H1 (cell line): Measurements from ENCODE around the gene FNIP2. TPM values are rescaled to one million over a fixed set of nuclear protein-coding genes. Genes with fewer than 3 reads are reported as not detected.

ENCODE experiments used
- CTCF ChIA-PET: fragments of 300-600 bp; sonication (Branson Sonifier 250); formaldehyde crosslinking; loops from one replicate; lab custom pipeline; 2021; ENCODE audit not compliant: partially characterized antibody; lab: Charles Lee
- POLR2A ChIA-PET: fragments of 300-600 bp; sonication (Branson Sonifier 250); formaldehyde crosslinking; loops from one replicate; lab custom pipeline; 2021; ENCODE audit warnings: inconsistent platforms; ENCODE audit not compliant: partially characterized antibody; lab: Charles Lee
- DNase-seq, 2 experiments: peaks; one replicate each; pipeline versions ENCODE4 v3.0.0 to v3.0.0-alpha.2; 2010 to 2022; ENCODE audit warnings: low spot score in 2 of 2, low read depth in 1 of 2, mixed read lengths in 1 of 2
- FAIRE-seq: peaks from 2 replicates; lab custom pipeline; 2011; peaks lifted over from hg19 to GRCh38; lab: Jason Lieb, UNC
- H2AFZ ChIP-seq: 2 replicates; pipeline ENCODE4 v1.8.1; 2012; ENCODE audit warnings: low read length, inconsistent platforms
- H2AK5ac ChIP-seq: 2 replicates; pipeline ENCODE4 v1.6.1; 2013; ENCODE audit warnings: low read depth, low read length
- H2BK120ac ChIP-seq: replicated peaks from 2 replicates; pipeline ENCODE3; 2013; ENCODE audit warnings: low read depth, low read length, inconsistent platforms
- H2BK12ac ChIP-seq: 2 replicates; pipeline ENCODE4 v1.6.1; 2013; ENCODE audit warnings: low read depth, low read length
- H2BK15ac ChIP-seq: 2 replicates; pipeline ENCODE4 v1.6.1; 2013; ENCODE audit warnings: low read length
- H2BK20ac ChIP-seq: 2 replicates; pipeline ENCODE4 v1.6.1; 2013; ENCODE audit warnings: low read length
- H2BK5ac ChIP-seq: 2 replicates; pipeline ENCODE4 v1.6.1; 2013; ENCODE audit warnings: low read depth, low read length
- H3K14ac ChIP-seq: 2 replicates; pipeline ENCODE4 v1.6.1; 2013; ENCODE audit warnings: inconsistent platforms; ENCODE audit not compliant: insufficient read length
- H3K18ac ChIP-seq: 2 replicates; pipeline ENCODE4 v1.6.1; 2013; ENCODE audit warnings: low read length; ENCODE audit errors: extremely low read depth
- H3K23ac ChIP-seq: 2 replicates; pipeline ENCODE4 v1.6.1; 2013; ENCODE audit warnings: inconsistent platforms; ENCODE audit not compliant: insufficient read length
- H3K23me2 ChIP-seq: 2 replicates; pipeline ENCODE4 v1.6.1; 2013; ENCODE audit warnings: low read depth, low read length
- H3K27ac ChIP-seq: 2 replicates; pipeline ENCODE4 v1.6.1; 2011; ENCODE audit warnings: low read depth, low read length, inconsistent platforms
- H3K27me3 ChIP-seq, 4 experiments: replicated peaks in 1 of 4; 1 replicate in 1 of 4; 2 replicates in 3 of 4; pipeline versions ENCODE4 v1.6.1 to v1.8.1; 2011 to 2013; ENCODE audit warnings: low read length in 3 of 4, mild to moderate bottlenecking in 3 of 4, inconsistent platforms in 2 of 4, mixed read lengths in 2 of 4, moderate library complexity in 1 of 4; ENCODE audit not compliant: control insufficient read depth in 3 of 4, insufficient read depth in 3 of 4; ENCODE audit errors: extremely low read depth in 1 of 4
- H3K36me3 ChIP-seq, 4 experiments: 2 replicates each; pipeline versions ENCODE4 v1.6.1 to v1.8.1; 2011 to 2013; ENCODE audit warnings: mild to moderate bottlenecking in 4 of 4, low read length in 3 of 4, moderate library complexity in 2 of 4, control low read depth in 1 of 4, inconsistent platforms in 1 of 4; ENCODE audit not compliant: insufficient read depth in 4 of 4, control insufficient read depth in 2 of 4
- H3K4ac ChIP-seq: replicated peaks from 2 replicates; pipeline ENCODE3; 2013; ENCODE audit warnings: low read length, low read depth, mixed read lengths, inconsistent platforms; ENCODE audit not compliant: insufficient read length
- H3K4me1 ChIP-seq, 4 experiments: replicated peaks in 1 of 4; 1 replicate in 1 of 4; 2 replicates in 3 of 4; pipeline versions ENCODE4 v1.6.1 to v1.8.1; 2011 to 2013; ENCODE audit warnings: low read length in 3 of 4, inconsistent platforms in 2 of 4, mixed read lengths in 1 of 4; ENCODE audit not compliant: insufficient read depth in 4 of 4, control insufficient read depth in 3 of 4
- H3K4me2 ChIP-seq, 2 experiments: 2 replicates each; pipeline versions ENCODE4 v1.6.1 to v1.8.1; 2011 to 2013; ENCODE audit warnings: low read depth in 2 of 2, low read length in 2 of 2, control low read depth in 1 of 2, inconsistent platforms in 1 of 2, mild to moderate bottlenecking in 1 of 2; ENCODE audit not compliant: insufficient read depth in 1 of 2
- H3K4me3 ChIP-seq, 4 experiments: fragments of 200-600, 300-600 bp in 1 of 4; sonication (generic), shearing (Covaris generic), sonication (Bioruptor Twin) in 1 of 4; 2 replicates each; pipeline versions ENCODE4 v1.5.1 to v1.8.1; 2011 to 2016; ENCODE audit warnings: low read length in 4 of 4, low read depth in 3 of 4, control low read depth in 2 of 4, inconsistent platforms in 2 of 4, mild to moderate bottlenecking in 2 of 4, mixed read lengths in 1 of 4, moderate library complexity in 1 of 4; ENCODE audit not compliant: insufficient read depth in 2 of 4; ENCODE audit errors: extremely low read depth in 1 of 4
- H3K56ac ChIP-seq: replicated peaks from 2 replicates; pipeline ENCODE3; 2013; ENCODE audit warnings: low read depth, mild to moderate bottlenecking, mixed read lengths, low read length, inconsistent platforms; ENCODE audit not compliant: insufficient read length
- H3K79me1 ChIP-seq: 2 replicates; pipeline ENCODE4 v1.6.1; 2013; ENCODE audit warnings: low read depth, low read length, control low read depth
- H3K79me2 ChIP-seq, 2 experiments: 2 replicates each; pipeline versions ENCODE4 v1.6.1 to v1.8.1; 2012 to 2013; ENCODE audit warnings: low read length in 2 of 2, mild to moderate bottlenecking in 2 of 2, inconsistent platforms in 1 of 2; ENCODE audit not compliant: insufficient read depth in 2 of 2, control insufficient read depth in 1 of 2
- H3K9ac ChIP-seq, 4 experiments: replicated peaks in 1 of 4; 1 replicate in 1 of 4; 2 replicates in 3 of 4; pipeline versions ENCODE4 v1.6.1 to v1.8.1; 2011 to 2013; ENCODE audit warnings: low read depth in 3 of 4, low read length in 3 of 4, control low read depth in 2 of 4, mild to moderate bottlenecking in 2 of 4, moderate library complexity in 2 of 4, inconsistent platforms in 1 of 4; ENCODE audit errors: extremely low read depth in 1 of 4
- H3K9me3 ChIP-seq, 2 experiments: 2 replicates each; pipeline versions ENCODE4 v1.6.1 to v1.8.1; 2012 to 2013; ENCODE audit warnings: mild to moderate bottlenecking in 2 of 2, moderate library complexity in 2 of 2, control low read depth in 1 of 2, inconsistent platforms in 1 of 2, low read depth in 1 of 2, low read length in 1 of 2, mixed read lengths in 1 of 2; ENCODE audit not compliant: insufficient read depth in 2 of 2
- H4K20me1 ChIP-seq, 2 experiments: replicated peaks in 1 of 2; 2 replicates each; pipeline versions ENCODE3 to v1.8.1; 2011 to 2013; ENCODE audit warnings: inconsistent platforms in 2 of 2, low read length in 2 of 2, mild to moderate bottlenecking in 1 of 2; ENCODE audit not compliant: insufficient read depth in 2 of 2, control insufficient read depth in 1 of 2
- H4K5ac ChIP-seq: 2 replicates; pipeline ENCODE4 v1.6.1; 2013; ENCODE audit warnings: low read length, low read depth, mixed read lengths, inconsistent platforms; ENCODE audit not compliant: insufficient read length
- H4K8ac ChIP-seq: 2 replicates; pipeline ENCODE4 v1.8.0; 2013; ENCODE audit warnings: mild to moderate bottlenecking, moderate library complexity, low read length, inconsistent platforms; ENCODE audit not compliant: insufficient read depth; ENCODE audit errors: extremely low read depth
- H4K91ac ChIP-seq: replicated peaks from 2 replicates; pipeline ENCODE3; 2013; ENCODE audit warnings: low read length, mixed read lengths, inconsistent platforms; ENCODE audit not compliant: insufficient read length
- ATF3 ChIP-seq: IDR thresholded peaks from 2 replicates; pipeline ENCODE4 v1.6.1; 2011; ENCODE audit warnings: low read depth, mild to moderate bottlenecking, low read length; ENCODE audit not compliant: insufficient read depth
- BRCA1 ChIP-seq: IDR thresholded peaks from 2 replicates; pipeline ENCODE4 v1.6.1; 2012; ENCODE audit warnings: low read depth, low read length, improper control_type of control experiment
- CEBPB ChIP-seq: IDR thresholded peaks from 2 replicates; pipeline ENCODE4 v1.6.1; 2012; ENCODE audit warnings: low read depth, low read length
- CHD2 ChIP-seq: IDR thresholded peaks from 2 replicates; pipeline ENCODE4 v1.6.1; 2012; ENCODE audit warnings: low read length, improper control_type of control experiment
- EGR1 ChIP-seq: IDR thresholded peaks from 2 replicates; pipeline ENCODE4 v1.6.1; 2011; ENCODE audit warnings: low read depth, low read length, borderline replicate concordance
- EZH2 ChIP-seq: fragments of 200-600 bp; sonication (generic); IDR thresholded peaks from 2 replicates; pipeline ENCODE4 v1.7.1; 2012; ENCODE audit warnings: low read depth, mild to moderate bottlenecking, moderate library complexity, low read length, inconsistent platforms; ENCODE audit not compliant: severe bottlenecking
- FOSL1 ChIP-seq: IDR thresholded peaks from 2 replicates; pipeline ENCODE4 v1.6.1; 2011; ENCODE audit warnings: mild to moderate bottlenecking, low read depth, low read length, moderate library complexity; ENCODE audit not compliant: insufficient read depth
- HDAC6 ChIP-seq: IDR thresholded peaks from one replicate; pipeline ENCODE4 v1.7.1; 2012; ENCODE audit warnings: low read depth, mild to moderate bottlenecking, inconsistent platforms, low read length, moderate library complexity
- JUN ChIP-seq: IDR thresholded peaks from 2 replicates; pipeline ENCODE4 v1.6.1; 2011; ENCODE audit warnings: low read depth, mild to moderate bottlenecking, improper control_type of control experiment, low read length
- POU5F1 ChIP-seq: IDR thresholded peaks from 2 replicates; pipeline ENCODE4 v1.6.1; 2011; ENCODE audit warnings: low read depth, mild to moderate bottlenecking, low read length, moderate library complexity
- SIX5 ChIP-seq: IDR thresholded peaks from 2 replicates; pipeline ENCODE4 v1.6.1; 2011; ENCODE audit warnings: mild to moderate bottlenecking, low read depth, low read length
- TAF7 ChIP-seq: optimal IDR thresholded peaks from 2 replicates; pipeline ENCODE3; 2011; ENCODE audit warnings: low read depth, mild to moderate bottlenecking, inconsistent platforms, low read length, moderate library complexity, borderline replicate concordance
- TCF12 ChIP-seq: IDR thresholded peaks from 2 replicates; pipeline ENCODE4 v1.6.1; 2011; ENCODE audit warnings: low read depth, mild to moderate bottlenecking, low read length
- WGBS, 2 experiments: shearing (Covaris generic) in 1 of 2; methylation state at CpG; one replicate each; pipeline versions ENCODE4 v1.1.6 to v1.1.7; 2013 to 2015; ENCODE audit warnings: low lambda C conversion rate in 2 of 2, mixed read lengths in 2 of 2, inconsistent platforms in 1 of 2, low coverage in 1 of 2, missing lambda C conversion rate in 1 of 2; ENCODE audit not compliant: insufficient replicate concordance in 2 of 2, insufficient coverage in 1 of 2, insufficient read length in 1 of 2; ENCODE audit errors: extremely low coverage in 1 of 2, missing lambda C conversion rate in 1 of 2; 5-methylcytosine and 5-hydroxymethylcytosine counted together
- polyA plus RNA-seq, 7 experiments: library from polyadenylated mRNA; depleted of rRNA in 3 of 7; stranded (reverse) in 5 of 7; unstranded in 2 of 7; fragments of >200 nt in 5 of 7; fragments of 200-250 nt in 2 of 7; gene quantifications; 1 replicate in 5 of 7; 2 replicates in 1 of 7; 4 replicates in 1 of 7; pipeline versions ENCODE4 v1.2.1 to v1.2.3, GENCODE V29; 2011 to 2013; ENCODE audit warnings: missing spikeins in 2 of 7, mixed read lengths in 2 of 7
- total RNA-seq: library from RNA; stranded (reverse); fragmentation: NEBNext Ultra II Directional; extraction: Animal tissue kit (Norgen Biotek cat#: 25700); gene quantifications from 2 replicates; pipeline ENCODE4 v1.2.1, GENCODE V29; 2021

The FNIP2 gene
- total and polyA plus RNA-seq, 2 of the 8 experiments (the other 6 are each of a cell fraction or from before 2014, with no cell fraction given) = 4.0 to 13.0 TPM

DNA sequence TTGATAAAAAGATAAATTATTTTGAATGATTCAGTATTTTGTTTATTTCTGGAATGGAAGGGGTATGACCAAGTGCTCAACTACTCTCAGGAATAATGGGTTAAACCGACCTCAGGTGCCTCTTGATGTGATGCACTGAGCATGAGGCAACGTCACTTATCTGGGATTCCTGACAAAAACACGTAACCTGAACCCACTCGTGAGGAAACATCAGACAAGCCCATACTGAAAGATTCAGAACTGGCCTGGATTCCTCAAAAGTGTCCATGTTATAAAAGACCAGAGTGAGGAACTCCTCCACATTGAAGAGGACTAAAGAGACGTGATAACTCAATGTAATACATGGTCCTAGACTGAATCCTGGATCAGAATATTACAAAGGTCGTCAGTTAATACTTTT, 144.0 kb downstream of the FNIP2 start:
- H3K56ac ChIP-seq = no peak overlapping the region
- H3K79me1 ChIP-seq = no peaks in the 10 kb centered on the region
- peaks cover 0 to 1% (median 0%) of the 10 kb centered on the region in 4 experiments; a peak in 1 of 7 replicates for H3K27me3 ChIP-seq
- no peak overlapping the region for H3K27ac ChIP-seq
- H3K79me2 ChIP-seq = no peaks in the 10 kb centered on the region
- DNase-seq (no peak), FAIRE-seq (no peak)
- no peak overlapping the region for H2BK12ac ChIP-seq
- H3K4me1 ChIP-seq = peaks cover 0 to 5% (median 1%) of the 10 kb centered on the region in 4 experiments; a peak in 1 of 7 replicates
- no peak overlapping the region for H4K91ac ChIP-seq
- no peaks in the 10 kb centered on the region for H3K23me2 ChIP-seq
- no peak overlapping the region for H2BK15ac ChIP-seq
- H3K14ac ChIP-seq = no peak overlapping the region
- H2AK5ac ChIP-seq = no peak overlapping the region
- POLR2A ChIA-PET = no interaction called here
- no peak overlapping the region for H3K9ac ChIP-seq
- H2BK20ac ChIP-seq = no peak overlapping the region
- H4K5ac ChIP-seq = no peak overlapping the region
- WGBS, 2 experiments = 79% methylated on average over 6 of the region's 6 CpGs; no CpG with 5 or more reads in 1 of the 2 experiments
- H3K4me3 ChIP-seq = no peak overlapping the region
- no peak overlapping the region for H3K4me2 ChIP-seq
- H3K18ac ChIP-seq = no peak overlapping the region
- no peak overlapping the region for H4K8ac ChIP-seq
- TF ChIP-seq TCF12 (no peak), POU5F1 (no peak), FOSL1 (no peak), TAF7 (no peak), JUN (no peak), CHD2 (no peak), SIX5 (no peak), EZH2 (no peak), ATF3 (no peak), EGR1 (no peak), BRCA1 (no peak), HDAC6 (no peak), CEBPB (no peak)
- H4K20me1 ChIP-seq = no peaks in the 10 kb centered on the region
- H3K36me3 ChIP-seq = no peaks in the 10 kb centered on the region
- no peak overlapping the region for H3K4ac ChIP-seq
- no peak overlapping the region for H2BK5ac ChIP-seq
- no peaks in the 10 kb centered on the region for H3K9me3 ChIP-seq
- no peak overlapping the region for H3K23ac ChIP-seq
- CTCF ChIA-PET = no interaction called here
- no peak overlapping the region for H2BK120ac ChIP-seq
- H2AFZ ChIP-seq = no peak overlapping the region
